B cell (primary cell): ENCODE measurements around the gene OAT. TPM values are rescaled to one million over a fixed set of nuclear protein-coding genes. Genes with fewer than 3 reads are reported as not detected.

ENCODE experiments used
- ATAC-seq: fragments of 200-7000 bp; cut with Tn5 transposase; one replicate; pipeline ENCODE4 v1.10.0; 2021; ENCODE audit warnings: low read depth, mild to moderate bottlenecking, moderate number of reproducible peaks, moderate library complexity
- CTCF ChIA-PET: fragments of 350-600 bp; sonication (Branson Sonifier 250); formaldehyde crosslinking; loops from one replicate; lab custom pipeline; 2021; ENCODE audit warnings: antibody characterized with exemption, inconsistent platforms; lab: Charles Lee
- POLR2A ChIA-PET: fragments of 350-600 bp; sonication (Branson Sonifier 250); formaldehyde crosslinking; loops from one replicate; lab custom pipeline; 2021; ENCODE audit warnings: antibody characterized with exemption; lab: Charles Lee
- DNase-seq: peaks from one replicate; pipeline ENCODE4 v3.0.0; 2013
- H2AFZ ChIP-seq: 2 replicates; pipeline ENCODE4 v1.6.1; 2012; ENCODE audit warnings: mild to moderate bottlenecking, low read depth, low read length; ENCODE audit not compliant: insufficient read depth, poor library complexity, severe bottlenecking
- H3K27ac ChIP-seq, 2 donors: 1 replicate in 1 of 2; 2 replicates in 1 of 2; pipeline ENCODE4 v1.5.1; 2012 to 2013; ENCODE audit warnings: low read length in 2 of 2, mild to moderate bottlenecking in 2 of 2, moderate library complexity in 1 of 2
- H3K27me3 ChIP-seq, 4 experiments: fragments of 200-600 bp in 1 of 4; sonication (generic) in 1 of 4; replicated peaks in 1 of 4; 1 replicate in 2 of 4; 2 replicates in 2 of 4; pipeline versions ENCODE4 v1.6.1 to v1.7.0; 2013 to 2016; ENCODE audit warnings: low read length in 3 of 4, mild to moderate bottlenecking in 2 of 4, mixed read lengths in 1 of 4, moderate library complexity in 1 of 4; ENCODE audit not compliant: insufficient read depth in 4 of 4, control insufficient read depth in 3 of 4; ENCODE audit errors: control extremely low read depth in 1 of 4
- H3K36me3 ChIP-seq, 2 experiments: replicated peaks in 1 of 2; 1 replicate in 1 of 2; 2 replicates in 1 of 2; pipeline versions ENCODE4 v1.6.1 to v1.7.1; 2013; ENCODE audit warnings: low read length in 1 of 2; ENCODE audit not compliant: insufficient read depth in 2 of 2, control insufficient read depth in 1 of 2; ENCODE audit errors: control extremely low read depth in 1 of 2, extremely low read depth in 1 of 2
- H3K4me1 ChIP-seq, 2 donors: fragments of 200-600 bp in 1 of 2; sonication (generic) in 1 of 2; 1 replicate in 1 of 2; 2 replicates in 1 of 2; pipeline versions ENCODE4 v1.5.1 to v1.6.1; 2013 to 2017; ENCODE audit warnings: low read length in 2 of 2; ENCODE audit not compliant: control insufficient read depth in 2 of 2, insufficient read depth in 2 of 2
- H3K4me2 ChIP-seq: replicated peaks from 2 replicates; pipeline ENCODE3; 2012; ENCODE audit warnings: mild to moderate bottlenecking, low read depth, low read length; ENCODE audit not compliant: poor library complexity, severe bottlenecking
- H3K4me3 ChIP-seq, 5 experiments: fragments of 200-600 bp in 1 of 5; sonication (generic) in 1 of 5; 1 replicate in 3 of 5; 2 replicates in 2 of 5; pipeline versions ENCODE4 v1.5.1 to v1.7.0; 2011 to 2016; ENCODE audit warnings: low read length in 4 of 5, mild to moderate bottlenecking in 4 of 5, low read depth in 2 of 5, control low read depth in 1 of 5, moderate library complexity in 1 of 5; ENCODE audit not compliant: insufficient read depth in 1 of 5; ENCODE audit errors: control extremely low read depth in 1 of 5, extremely low read depth in 1 of 5
- H3K79me2 ChIP-seq: fragments of 200-600 bp; sonication (generic); one replicate; pipeline ENCODE4 v1.6.0; 2016; ENCODE audit warnings: low read length; ENCODE audit not compliant: control insufficient read depth, insufficient read depth
- H3K9ac ChIP-seq: fragments of 200-600 bp; sonication (generic); 2 replicates; pipeline ENCODE4 v1.6.1; 2017; ENCODE audit warnings: mild to moderate bottlenecking, low read length, moderate library complexity
- H3K9me3 ChIP-seq, 3 donors: one replicate each; pipeline versions ENCODE4 v1.6.1 to v1.7.1; 2013; ENCODE audit warnings: low read length in 2 of 3; ENCODE audit not compliant: control insufficient read depth in 2 of 3, insufficient read depth in 1 of 3; ENCODE audit errors: control extremely low read depth in 1 of 3
- H4K20me1 ChIP-seq: 2 replicates; pipeline ENCODE4 v1.6.0; 2012; ENCODE audit warnings: mild to moderate bottlenecking, low read length; ENCODE audit not compliant: insufficient read depth, control insufficient read depth, poor library complexity, severe bottlenecking
- H3K27ac Mint-ChIP-seq: one replicate; pipeline ENCODE4 v1.8.0; 2021; ENCODE audit warnings: mixed read lengths
- H3K27me3 Mint-ChIP-seq: one replicate; pipeline ENCODE4 v1.8.0; 2021; ENCODE audit warnings: mixed read lengths
- H3K4me1 Mint-ChIP-seq: one replicate; pipeline ENCODE4 v1.8.0; 2021; ENCODE audit warnings: mixed read lengths
- H3K4me3 Mint-ChIP-seq: one replicate; pipeline ENCODE4 v1.8.0; 2021; ENCODE audit warnings: mixed read lengths
- H3K9me3 Mint-ChIP-seq: one replicate; pipeline ENCODE4 v1.8.0; 2022; ENCODE audit warnings: mixed read lengths; ENCODE audit not compliant: insufficient read depth
- EZH2 ChIP-seq: IDR thresholded peaks from 2 replicates; pipeline ENCODE4 v1.6.1; 2012; ENCODE audit warnings: borderline replicate concordance, low read depth, mild to moderate bottlenecking, moderate library complexity, low read length; ENCODE audit not compliant: insufficient read depth, poor library complexity, severe bottlenecking
- WGBS: methylation state at CpG from one replicate; pipeline ENCODE4 v1.1.5; 2013; ENCODE audit warnings: missing lambda C conversion rate; ENCODE audit not compliant: insufficient coverage; 5-methylcytosine and 5-hydroxymethylcytosine counted together
- intact Hi-C: fragments of 100-400 bp; cut with micrococcal nuclease; formaldehyde crosslinking; loops from one replicate; pipeline ENCODE4 v1.10.0; 2022
- polyA plus RNA-seq: library from polyadenylated mRNA; depleted of rRNA; stranded (reverse); fragments of >200 nt; gene quantifications from 2 replicates; pipeline ENCODE4 v1.2.3, GENCODE V29; 2012
- total RNA-seq, 2 donors: library from RNA; stranded (reverse); fragments of 120-200 nt in 1 of 2; gene quantifications; 1 replicate in 1 of 2; 2 replicates in 1 of 2; pipeline versions ENCODE4 v1.2.3 to v1.2.4, GENCODE V29; 2013 to 2022
- TF ChIP-seq, protein P1 (sequence below): fragments of 200-600 bp; IDR thresholded peaks from one replicate; pipeline ENCODE4 v1.8.0; 2022; ENCODE audit warnings: antibody characterized with exemption, mild to moderate bottlenecking

The OAT gene
- total and polyA plus RNA-seq, 2 donors (not counting 1 experiment from before 2014, with no cell fraction given) = 13.9 to 20.1 TPM

DNA sequence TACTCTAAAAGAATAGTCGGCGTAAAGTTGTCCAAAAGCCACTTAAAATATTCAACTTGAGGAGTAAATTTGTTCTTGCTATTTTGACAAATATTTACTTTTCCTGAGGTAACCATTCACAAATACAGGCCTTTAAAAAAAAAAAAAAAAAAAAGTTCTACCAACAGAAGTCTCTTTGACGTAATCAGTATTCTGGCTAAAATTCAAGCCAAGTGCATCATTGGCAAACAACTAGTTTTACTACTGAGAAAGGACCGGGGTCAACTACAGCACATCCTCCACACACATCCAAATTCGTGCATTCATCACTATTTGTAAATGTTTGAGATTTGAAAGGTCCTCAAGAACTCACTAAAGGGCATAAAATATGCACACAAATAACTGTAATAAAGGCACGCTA lies 2.0 kb downstream of the OAT start:
- Histone ChIP-seq H3K9me3 (no peaks in the 10 kb centered on the region), H3K79me2 (peaks cover 20% of the 10 kb centered on the region), H3K4me2 (no peak overlapping the region), H4K20me1 (no peaks in the 10 kb centered on the region), H3K27ac (no peak overlapping the region), H3K36me3 (no peaks in the 10 kb centered on the region), H2AFZ (no peak overlapping the region), H3K27me3 (peaks cover 0 to 11% (median 5%) of the 10 kb centered on the region in 4 experiments), H3K9ac (no peak overlapping the region), H3K4me3 (no peak overlapping the region), H3K4me1 (peaks cover 10 to 13% of the 10 kb centered on the region in 2 donors)
- Mint-ChIP-seq H3K4me3 (peak overlapping the region; percentile 29), H3K9me3 (no peaks in the 10 kb centered on the region), H3K27me3 (peaks cover 3% of the 10 kb centered on the region), H3K27ac (no peak overlapping the region), H3K4me1 (peaks cover 16% of the 10 kb centered on the region)
- DNase-seq (no peak), ATAC-seq (no peak)
- intact Hi-C loops = loop anchor here (10.0 kb wide), 1 partner anchor 118 kb away; no protein-coding TSS in a partner anchor
- TF ChIP-seq, protein P1, sequence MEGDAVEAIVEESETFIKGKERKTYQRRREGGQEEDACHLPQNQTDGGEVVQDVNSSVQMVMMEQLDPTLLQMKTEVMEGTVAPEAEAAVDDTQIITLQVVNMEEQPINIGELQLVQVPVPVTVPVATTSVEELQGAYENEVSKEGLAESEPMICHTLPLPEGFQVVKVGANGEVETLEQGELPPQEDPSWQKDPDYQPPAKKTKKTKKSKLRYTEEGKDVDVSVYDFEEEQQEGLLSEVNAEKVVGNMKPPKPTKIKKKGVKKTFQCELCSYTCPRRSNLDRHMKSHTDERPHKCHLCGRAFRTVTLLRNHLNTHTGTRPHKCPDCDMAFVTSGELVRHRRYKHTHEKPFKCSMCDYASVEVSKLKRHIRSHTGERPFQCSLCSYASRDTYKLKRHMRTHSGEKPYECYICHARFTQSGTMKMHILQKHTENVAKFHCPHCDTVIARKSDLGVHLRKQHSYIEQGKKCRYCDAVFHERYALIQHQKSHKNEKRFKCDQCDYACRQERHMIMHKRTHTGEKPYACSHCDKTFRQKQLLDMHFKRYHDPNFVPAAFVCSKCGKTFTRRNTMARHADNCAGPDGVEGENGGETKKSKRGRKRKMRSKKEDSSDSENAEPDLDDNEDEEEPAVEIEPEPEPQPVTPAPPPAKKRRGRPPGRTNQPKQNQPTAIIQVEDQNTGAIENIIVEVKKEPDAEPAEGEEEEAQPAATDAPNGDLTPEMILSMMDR = no peak
- no peak for TF ChIP-seq EZH2
- POLR2A ChIA-PET = interaction anchor here (0.6 to 0.7 kb wide), 2 partner anchors 15 to 366 kb away, joined by 15 to 18 read pairs; no protein-coding TSS in a partner anchor
- no CpG with 5 or more reads among the region's 6 CpGs for WGBS
- CTCF ChIA-PET = interaction anchor here (0.7 to 3.0 kb wide), 4 partner anchors 13 to 422 kb away, joined by 3 to 8 read pairs (median 6); no protein-coding TSS in a partner anchor

DNA sequence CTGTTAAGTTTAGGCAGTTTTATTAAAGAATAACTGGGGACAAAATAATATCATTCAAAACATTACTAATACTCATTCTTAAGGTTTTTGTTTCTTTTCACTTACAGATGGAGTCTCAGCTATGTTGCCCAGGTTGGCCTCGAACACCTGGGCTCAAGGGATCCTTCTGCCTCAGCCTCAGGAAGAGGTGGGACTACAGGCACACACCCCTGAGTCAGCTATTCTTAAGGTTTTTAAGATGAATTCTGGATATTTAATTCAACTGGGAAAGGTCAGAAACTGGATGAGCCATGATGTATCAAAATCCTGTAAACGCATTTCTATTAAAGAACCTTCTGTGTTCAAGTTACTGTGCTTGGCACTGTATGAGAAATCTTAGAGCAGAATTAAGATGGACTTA lies 3.5 kb downstream of the OAT start:
- 89% methylated on average over 1 of the region's 2 CpGs for WGBS
- H2AFZ ChIP-seq = no peak overlapping the region
- Mint-ChIP-seq H3K27me3 (peaks cover 3% of the 10 kb centered on the region), H3K27ac (no peak overlapping the region), H3K9me3 (no peaks in the 10 kb centered on the region), H3K4me1 (peaks cover 16% of the 10 kb centered on the region), H3K4me3 (no peak overlapping the region)
- DNase-seq = no peak
- intact Hi-C loops = loop anchor here (10.0 kb wide), 1 partner anchor 120 kb away; no protein-coding TSS in a partner anchor
- no peak overlapping the region for H3K4me2 ChIP-seq
- H3K36me3 ChIP-seq = no peaks in the 10 kb centered on the region
- ATAC-seq = no peak
- no peak overlapping the region for H3K27ac ChIP-seq
- H3K27me3 ChIP-seq = peaks cover 0 to 5% (median 2%) of the 10 kb centered on the region in 4 experiments
- H3K9me3 ChIP-seq = no peaks in the 10 kb centered on the region
- POLR2A ChIA-PET = interaction anchor here (0.7 kb wide), 1 partner anchor 379 kb away, joined by 3 read pairs; no protein-coding TSS in a partner anchor
- TF ChIP-seq, protein P1 = no peak
- TF ChIP-seq EZH2 = no peak
- CTCF ChIA-PET = interaction anchor here (2.6 kb wide), 1 partner anchor 11 kb away, joined by 8 read pairs; no protein-coding TSS in a partner anchor
- peaks cover 10 to 13% of the 10 kb centered on the region in 2 donors for H3K4me1 ChIP-seq
- H3K9ac ChIP-seq = no peak overlapping the region
- H4K20me1 ChIP-seq = no peaks in the 10 kb centered on the region
- H3K79me2 ChIP-seq = peaks cover 20% of the 10 kb centered on the region
- no peak overlapping the region for H3K4me3 ChIP-seq
